Measurements from ENCODE around the gene CHST3.
"Not testable (repeated sequence)": the region's sequence is repeated elsewhere in the genome, so short reads cannot be mapped to it uniquely, and the experiment has no call there.

CHST3 gene

DNA sequence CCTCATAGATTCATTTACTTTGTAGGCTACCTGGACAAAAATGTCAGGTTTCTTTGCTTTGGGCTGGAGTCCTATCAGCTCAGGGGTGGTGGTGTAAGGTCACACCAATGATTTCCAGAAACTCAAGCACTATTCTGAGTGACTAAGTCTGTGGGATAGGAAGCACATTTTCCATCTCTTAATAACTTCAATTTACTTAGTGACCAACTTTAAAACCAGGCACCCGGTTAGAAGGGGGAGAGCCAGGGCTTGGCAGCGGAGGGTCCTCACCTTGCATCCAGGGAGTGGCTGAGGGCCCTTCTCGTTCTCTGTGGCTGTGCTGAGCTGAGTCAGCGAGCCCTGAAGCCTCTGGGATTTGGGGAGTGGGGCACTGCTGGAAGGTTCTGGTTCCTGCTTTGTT lies 6.7 kb downstream of the CHST3 start:
- H3K36me3 ChIP-seq (ENCODE audit: control insufficient read depth, insufficient read depth, low read length): no peaks in the 10 kb centered on the region
- no peak overlapping the region for H3K9ac ChIP-seq (ENCODE audit: low read length)
- peaks cover 57% of the 10 kb centered on the region for H3K27me3 ChIP-seq (ENCODE audit: control insufficient read depth, insufficient read depth, low read length)
- no peaks in the 10 kb centered on the region for H3K9me3 ChIP-seq (ENCODE audit: control insufficient read depth, low read length)
- H3K4me3 ChIP-seq (ENCODE audit: low read length): no peak overlapping the region
- peaks cover 9% of the 10 kb centered on the region for H3K4me1 ChIP-seq (ENCODE audit: control insufficient read depth, insufficient read depth, low read length)

DNA sequence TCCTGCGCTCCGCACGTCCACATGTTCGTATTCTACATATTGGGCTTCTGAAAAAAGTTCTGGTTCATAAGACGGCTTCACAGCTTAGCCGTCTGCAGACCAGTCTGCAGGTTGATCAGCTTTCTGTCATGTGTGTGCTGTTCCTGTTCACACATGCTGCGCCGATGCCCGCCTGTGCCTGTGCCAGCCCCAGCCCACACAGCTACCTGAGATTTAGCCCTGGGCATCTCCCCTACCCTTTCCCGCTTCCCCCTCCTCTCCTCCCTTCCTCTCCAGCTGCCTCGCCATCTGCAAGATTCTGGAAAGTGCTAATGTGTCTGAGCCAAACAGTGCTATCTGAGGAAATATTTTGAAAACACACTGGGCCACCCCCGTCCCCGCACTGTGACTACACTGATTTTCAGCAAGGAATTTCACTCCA lies 7.1 kb downstream of the CHST3 start:
- Histone ChIP-seq H3K4me3 (ENCODE audit: low read length) (no peak overlapping the region), H3K9me3 (ENCODE audit: control insufficient read depth, low read length) (no peaks in the 10 kb centered on the region), H3K36me3 (ENCODE audit: control insufficient read depth, insufficient read depth, low read length) (no peaks in the 10 kb centered on the region), H3K9ac (ENCODE audit: low read length) (no peak overlapping the region), H3K4me1 (ENCODE audit: control insufficient read depth, insufficient read depth, low read length) (peaks cover 13% of the 10 kb centered on the region), H3K27me3 (ENCODE audit: control insufficient read depth, insufficient read depth, low read length) (peaks cover 53% of the 10 kb centered on the region)

DNA sequence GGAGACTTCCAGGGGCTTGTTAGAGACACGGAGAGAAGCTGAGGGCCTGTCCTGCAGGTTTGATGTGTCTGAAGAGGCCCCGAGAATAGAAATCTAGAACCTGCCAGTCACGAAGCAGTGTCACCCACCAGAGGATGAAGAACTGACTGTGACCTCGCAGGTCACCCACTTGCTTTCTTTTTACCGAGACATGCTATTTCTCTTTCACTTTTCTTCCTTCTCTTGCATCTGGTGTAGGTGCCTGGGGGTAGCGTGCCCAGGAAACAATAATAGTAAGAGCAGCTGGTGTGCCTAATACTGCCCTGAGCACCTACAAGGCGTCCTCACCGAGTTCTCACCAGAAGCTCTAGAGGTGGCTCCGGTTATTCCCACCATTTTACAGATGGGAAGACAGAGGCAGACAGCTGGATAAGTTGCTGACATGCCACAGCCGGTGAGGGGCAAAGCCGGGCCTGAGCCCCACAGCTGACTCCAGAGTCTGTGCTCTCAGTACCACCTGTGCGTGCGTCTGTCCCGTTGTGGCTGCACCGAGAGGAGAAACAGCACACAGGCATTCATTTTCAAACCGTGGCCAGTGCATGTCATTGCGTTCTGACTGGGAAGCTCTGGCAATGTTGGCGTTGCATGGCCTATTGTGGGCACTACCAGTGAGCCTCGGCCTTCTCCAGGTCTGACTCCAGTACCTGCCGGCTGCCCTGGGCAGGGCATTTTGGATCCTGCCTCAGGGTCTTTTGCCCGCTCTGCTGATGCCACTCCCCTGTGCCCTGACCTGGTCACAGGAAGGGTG lies 7.8 kb downstream of the CHST3 start:
- Histone ChIP-seq H3K9me3 (ENCODE audit: control insufficient read depth, low read length) (no peaks in the 10 kb centered on the region), H3K36me3 (ENCODE audit: control insufficient read depth, insufficient read depth, low read length) (no peaks in the 10 kb centered on the region), H3K27me3 (ENCODE audit: control insufficient read depth, insufficient read depth, low read length) (peaks cover 48% of the 10 kb centered on the region), H3K9ac (ENCODE audit: low read length) (no peak overlapping the region), H3K4me3 (ENCODE audit: low read length) (no peak overlapping the region), H3K4me1 (ENCODE audit: control insufficient read depth, insufficient read depth, low read length) (peaks cover 17% of the 10 kb centered on the region)

DNA sequence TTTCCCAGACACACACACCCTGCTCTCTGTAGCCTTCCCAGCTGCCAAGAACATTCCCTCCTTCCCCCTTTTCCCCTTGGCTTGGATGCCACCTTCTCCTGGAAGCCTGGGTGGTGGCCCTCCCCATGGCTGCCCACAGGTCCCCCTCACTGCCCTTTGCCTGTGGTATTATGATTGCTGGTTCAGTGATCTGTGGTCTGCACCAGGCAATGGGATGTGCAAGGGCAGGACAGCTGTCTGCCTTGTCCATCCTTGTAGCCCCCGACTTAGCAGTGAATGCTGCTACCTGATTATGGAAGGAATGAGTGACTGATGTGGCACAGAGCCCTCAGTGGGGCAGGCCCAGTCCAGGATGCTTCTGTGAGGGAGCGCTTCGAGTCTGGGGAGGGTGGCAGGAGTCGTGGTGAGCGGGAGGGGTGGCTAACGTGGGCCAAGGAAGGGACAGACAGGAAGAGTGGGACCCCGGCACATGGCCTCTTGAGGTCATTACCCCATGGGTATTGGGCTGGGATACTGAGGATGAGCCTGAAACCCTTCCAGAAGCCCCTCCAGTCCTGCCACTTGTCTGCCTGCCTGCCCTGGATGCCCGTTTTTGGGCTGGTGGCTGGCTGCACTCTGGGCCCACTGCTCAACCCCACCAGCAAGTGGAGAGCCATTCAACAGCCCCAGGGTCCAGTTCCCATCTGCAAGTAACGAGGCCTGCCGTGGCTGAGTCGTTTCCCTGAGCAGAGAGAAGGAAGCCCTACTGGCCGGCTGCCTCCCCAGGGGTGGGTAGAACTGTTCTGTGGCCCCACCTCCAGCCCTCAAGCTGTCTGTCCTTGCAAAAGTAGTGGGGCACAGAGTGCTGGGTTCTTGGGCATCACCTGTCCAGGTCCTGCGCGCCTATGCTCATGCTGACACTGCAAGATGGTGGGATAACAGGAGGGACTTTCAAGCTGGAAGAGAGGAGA lies 8.8 kb downstream of the CHST3 start:
- Histone ChIP-seq H3K4me3 (ENCODE audit: low read length) (no peak overlapping the region), H3K4me1 (ENCODE audit: control insufficient read depth, insufficient read depth, low read length) (peaks cover 17% of the 10 kb centered on the region), H3K36me3 (ENCODE audit: control insufficient read depth, insufficient read depth, low read length) (no peaks in the 10 kb centered on the region), H3K9ac (ENCODE audit: low read length) (no peak overlapping the region), H3K27me3 (ENCODE audit: control insufficient read depth, insufficient read depth, low read length) (peaks cover 43% of the 10 kb centered on the region), H3K9me3 (ENCODE audit: control insufficient read depth, low read length) (no peaks in the 10 kb centered on the region)

DNA sequence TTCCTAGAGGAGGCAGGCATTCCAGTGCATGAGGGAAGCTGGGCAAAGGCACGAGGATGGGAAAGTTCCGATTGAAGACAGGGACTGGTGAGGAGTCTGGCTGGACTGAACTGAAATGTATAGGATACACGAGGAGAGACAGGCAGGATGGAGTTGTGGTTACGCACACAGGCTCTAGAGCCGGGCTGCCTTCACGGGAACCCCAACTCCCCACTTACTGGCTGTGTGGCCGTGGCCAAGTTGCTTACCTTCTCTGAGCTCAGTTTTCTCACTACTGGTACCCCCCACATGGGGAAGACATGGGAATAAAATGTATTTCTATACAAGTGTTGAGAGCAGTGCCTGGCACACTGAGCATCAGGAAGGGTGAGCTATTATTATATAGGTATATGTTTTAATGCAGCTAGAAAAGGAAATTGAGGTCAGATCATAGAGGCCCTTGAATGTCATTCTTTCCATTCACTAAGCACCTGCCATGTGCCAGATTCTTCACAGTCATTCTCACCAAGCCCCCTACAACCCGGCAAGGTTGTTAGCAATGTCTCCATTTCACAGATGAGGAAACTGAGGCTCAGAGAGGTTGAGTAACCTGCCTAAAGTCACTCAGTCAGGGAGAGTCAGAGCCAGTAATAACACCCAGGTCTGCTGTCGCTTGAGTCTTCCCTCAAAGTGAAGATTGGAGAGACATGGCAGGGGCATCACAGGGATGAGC lies 9.7 kb downstream of the CHST3 start:
- H3K36me3 ChIP-seq (ENCODE audit: control insufficient read depth, insufficient read depth, low read length): no peaks in the 10 kb centered on the region
- no peaks in the 10 kb centered on the region for H3K9me3 ChIP-seq (ENCODE audit: control insufficient read depth, low read length)
- H3K9ac ChIP-seq (ENCODE audit: low read length): no peak overlapping the region
- H3K27me3 ChIP-seq (ENCODE audit: control insufficient read depth, insufficient read depth, low read length): peaks cover 47% of the 10 kb centered on the region
- H3K4me3 ChIP-seq (ENCODE audit: low read length): no peak overlapping the region
- H3K4me1 ChIP-seq (ENCODE audit: control insufficient read depth, insufficient read depth, low read length): peaks cover 24% of the 10 kb centered on the region

DNA sequence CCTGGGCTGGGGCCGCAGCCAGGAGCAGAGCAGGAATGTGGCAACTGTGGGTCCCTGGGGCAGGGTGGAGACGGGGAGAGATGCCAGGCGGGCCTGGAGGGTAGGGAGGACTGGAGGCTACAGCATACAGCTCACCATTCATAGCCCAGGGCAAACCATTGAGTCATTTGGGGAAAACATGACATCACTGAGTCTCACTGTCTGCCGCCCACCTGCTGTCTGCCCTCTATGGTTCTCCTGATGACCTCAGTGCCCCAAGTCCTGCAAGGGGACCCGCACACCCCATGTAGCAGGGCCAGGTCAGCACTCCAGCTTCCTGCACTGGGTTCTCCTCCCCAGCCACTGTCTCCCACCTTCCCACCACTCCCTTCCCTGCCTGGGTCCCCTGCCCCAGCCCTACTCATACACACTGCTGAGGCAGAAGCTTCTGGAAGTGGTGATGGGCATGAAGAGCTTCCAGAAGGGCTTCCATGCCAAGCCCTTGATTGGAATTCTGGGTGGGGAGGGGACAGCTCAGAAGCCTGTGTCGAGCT lies 10.4 kb downstream of the CHST3 start:
- Histone ChIP-seq H3K27me3 (ENCODE audit: control insufficient read depth, insufficient read depth, low read length) (peaks cover 47% of the 10 kb centered on the region), H3K36me3 (ENCODE audit: control insufficient read depth, insufficient read depth, low read length) (no peaks in the 10 kb centered on the region), H3K9me3 (ENCODE audit: control insufficient read depth, low read length) (no peaks in the 10 kb centered on the region), H3K4me1 (ENCODE audit: control insufficient read depth, insufficient read depth, low read length) (peaks cover 28% of the 10 kb centered on the region), H3K4me3 (ENCODE audit: low read length) (no peak overlapping the region), H3K9ac (ENCODE audit: low read length) (no peak overlapping the region)

DNA sequence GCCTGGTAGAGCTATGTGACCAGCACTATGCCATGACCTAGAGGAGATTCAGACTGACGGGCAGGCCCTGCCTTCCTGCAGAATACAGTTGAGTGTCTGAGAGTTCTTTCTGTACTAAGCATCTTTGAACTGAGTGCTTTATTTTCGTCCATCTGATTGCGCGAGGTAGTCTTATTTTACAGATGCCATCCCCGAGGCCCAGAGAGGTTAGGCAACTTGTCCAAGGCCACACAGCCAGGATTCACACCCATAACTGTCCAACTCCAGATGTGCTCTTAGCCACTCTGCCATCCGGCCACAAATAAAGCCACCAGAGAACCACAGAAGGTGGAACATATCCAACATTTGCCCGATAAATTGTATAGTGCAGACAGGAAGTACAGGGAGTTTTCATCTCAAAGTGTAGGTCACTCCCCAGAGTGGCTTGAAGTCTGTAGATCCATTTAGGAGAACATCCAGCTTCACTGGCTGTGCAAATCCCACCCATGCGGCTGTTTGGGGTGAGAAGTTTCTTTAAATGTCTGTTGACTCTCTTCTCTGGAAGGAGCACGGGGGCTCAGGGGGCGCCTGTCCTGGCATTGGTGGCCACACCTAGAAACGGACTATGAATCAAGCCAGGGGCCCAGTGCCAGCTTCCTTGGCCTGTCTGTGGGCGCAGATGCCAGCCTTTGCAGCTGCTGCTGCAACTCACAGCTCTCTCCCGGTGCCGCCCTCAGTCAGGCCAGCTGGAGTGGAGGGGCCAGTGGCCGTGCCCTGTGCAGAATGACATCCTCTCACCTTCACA lies 11.1 kb downstream of the CHST3 start:
- Histone ChIP-seq H3K4me1 (ENCODE audit: control insufficient read depth, insufficient read depth, low read length) (peaks cover 29% of the 10 kb centered on the region), H3K9me3 (ENCODE audit: control insufficient read depth, low read length) (no peaks in the 10 kb centered on the region), H3K4me3 (ENCODE audit: low read length) (no peak overlapping the region), H3K27me3 (ENCODE audit: control insufficient read depth, insufficient read depth, low read length) (peaks cover 43% of the 10 kb centered on the region), H3K36me3 (ENCODE audit: control insufficient read depth, insufficient read depth, low read length) (no peaks in the 10 kb centered on the region), H3K9ac (ENCODE audit: low read length) (peak overlapping the region; percentile 25)

DNA sequence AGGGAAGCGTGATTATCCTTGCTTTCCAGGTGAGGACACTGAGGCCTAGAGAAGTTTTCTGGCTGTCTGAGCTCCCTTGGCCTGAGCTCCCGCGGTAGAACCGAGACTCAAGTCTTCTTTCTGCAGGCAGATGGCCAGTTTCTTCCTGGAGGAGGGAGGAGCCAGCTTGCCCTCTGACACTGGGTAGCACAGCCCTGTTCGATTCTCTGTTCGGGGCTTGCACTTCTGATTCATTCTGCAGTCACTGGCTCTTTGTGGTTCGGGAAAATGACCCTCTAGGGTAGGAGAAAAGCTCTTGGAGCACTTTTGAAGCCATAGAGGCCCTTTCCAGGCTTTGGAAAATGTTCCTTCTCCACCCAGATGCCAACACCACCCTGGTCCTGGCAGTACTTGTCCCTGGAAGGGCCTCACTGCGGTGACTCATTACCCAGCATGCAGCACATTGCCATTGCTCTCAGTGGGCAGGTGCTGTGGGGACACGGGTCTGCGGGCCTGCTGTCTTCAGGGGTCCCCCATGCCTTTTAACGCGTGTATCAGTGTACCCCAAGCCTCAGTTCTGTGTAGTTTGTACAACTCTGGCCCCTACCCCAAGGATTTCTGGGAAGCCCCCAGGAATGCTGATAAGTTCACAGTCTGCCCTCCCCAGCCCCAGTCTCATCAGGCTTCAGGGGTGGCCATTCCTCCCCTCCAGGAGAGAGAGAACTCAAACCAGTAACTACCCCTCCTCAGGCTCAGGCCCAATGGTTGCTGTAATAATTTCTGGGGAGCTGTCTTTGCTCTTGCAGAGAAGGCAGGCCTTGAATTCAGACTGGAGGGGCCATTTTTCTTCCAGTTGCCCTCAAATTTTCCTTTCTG lies 11.9 kb downstream of the CHST3 start:
- H3K36me3 ChIP-seq (ENCODE audit: control insufficient read depth, insufficient read depth, low read length): no peaks in the 10 kb centered on the region
- H3K4me1 ChIP-seq (ENCODE audit: control insufficient read depth, insufficient read depth, low read length): peaks cover 37% of the 10 kb centered on the region
- peak overlapping the region; percentile 25 for H3K9ac ChIP-seq (ENCODE audit: low read length)
- H3K4me3 ChIP-seq (ENCODE audit: low read length): no peak overlapping the region
- peaks cover 46% of the 10 kb centered on the region for H3K27me3 ChIP-seq (ENCODE audit: control insufficient read depth, insufficient read depth, low read length)
- H3K9me3 ChIP-seq (ENCODE audit: control insufficient read depth, low read length): no peaks in the 10 kb centered on the region

DNA sequence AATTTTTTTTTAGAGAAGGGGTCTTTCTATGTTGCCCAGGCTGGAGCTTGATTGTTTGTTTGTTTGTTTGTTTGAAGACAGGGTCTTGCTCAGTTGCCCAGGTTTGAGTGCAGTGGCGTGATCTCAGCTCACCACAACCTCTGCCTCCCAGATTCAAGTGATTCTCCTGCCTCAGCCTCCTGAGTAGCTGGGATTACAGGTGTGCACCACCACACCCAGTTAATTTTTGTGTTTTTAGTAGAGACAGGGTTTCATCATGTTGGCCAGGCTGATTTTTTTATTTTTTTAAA lies 13.4 kb downstream of the CHST3 start:
- H3K36me3 ChIP-seq (ENCODE audit: control insufficient read depth, insufficient read depth, low read length); H3K9ac ChIP-seq (ENCODE audit: low read length); H3K9me3 ChIP-seq (ENCODE audit: control insufficient read depth, low read length); H3K4me3 ChIP-seq (ENCODE audit: low read length): not testable (repeated sequence)
- H3K4me1 ChIP-seq (ENCODE audit: control insufficient read depth, insufficient read depth, low read length): peaks cover 46% of the 10 kb centered on the region
- peaks cover 56% of the 10 kb centered on the region for H3K27me3 ChIP-seq (ENCODE audit: control insufficient read depth, insufficient read depth, low read length)

DNA sequence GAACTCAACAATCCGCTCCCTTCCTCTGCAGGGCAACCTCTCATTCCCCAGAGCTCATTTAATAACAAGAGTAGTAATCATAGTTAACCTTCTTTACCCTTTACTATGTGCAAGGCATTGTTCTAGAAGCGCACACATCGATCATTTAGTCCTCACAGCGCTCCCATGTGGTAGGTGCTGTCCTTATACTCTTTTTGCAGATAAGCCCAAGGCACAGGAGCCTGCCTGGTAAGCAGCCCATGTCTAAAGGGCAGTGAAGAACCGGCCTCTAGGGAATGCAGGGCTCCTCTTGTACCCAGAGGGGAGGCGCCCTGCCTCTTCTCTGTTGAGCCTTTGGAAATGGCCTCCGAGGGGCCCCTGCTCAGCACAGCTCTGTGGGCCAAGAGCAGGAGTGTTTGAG lies 14.3 kb downstream of the CHST3 start:
- H3K9ac ChIP-seq (ENCODE audit: low read length): no peak overlapping the region
- H3K9me3 ChIP-seq (ENCODE audit: control insufficient read depth, low read length): no peaks in the 10 kb centered on the region
- peaks cover 56% of the 10 kb centered on the region for H3K27me3 ChIP-seq (ENCODE audit: control insufficient read depth, insufficient read depth, low read length)
- no peak overlapping the region for H3K4me3 ChIP-seq (ENCODE audit: low read length)
- peaks cover 46% of the 10 kb centered on the region for H3K4me1 ChIP-seq (ENCODE audit: control insufficient read depth, insufficient read depth, low read length)
- H3K36me3 ChIP-seq (ENCODE audit: control insufficient read depth, insufficient read depth, low read length): no peaks in the 10 kb centered on the region
